SH-SY5Y (cell line): Measurements from ENCODE around the gene RAD51B.

Experiments
- GATA2 ChIP-seq: IDR thresholded peaks from 2 replicates; pipeline ENCODE4 v1.6.1; 2011; ENCODE audit warnings: mild to moderate bottlenecking, low read depth, low read length
- GATA3 ChIP-seq: IDR thresholded peaks from 2 replicates; pipeline ENCODE4 v1.6.1; 2011; ENCODE audit warnings: low read depth, mild to moderate bottlenecking, low read length, moderate library complexity

- TF ChIP-seq GATA3, result no peak
- no peak for TF ChIP-seq GATA2
Observed at GRCh38 chr14:68547305-68548193, 728.0 kb downstream of the RAD51B start.
